HepG2 (cell line): ENCODE data around the gene NEK7. TPM values are rescaled to one million over a fixed set of nuclear protein-coding genes. Genes with fewer than 3 reads are reported as not detected.

Experiments
- ATAC-seq: fragments of 200-7000 bp; cut with Tn5 transposase; 3 replicates; pipeline ENCODE4 v1.9.1; 2020; ENCODE audit warnings: mild to moderate bottlenecking, moderate library complexity
- BruUV-seq: library from RNA; stranded (reverse); fragments of 400-500 nt; replicated peaks from 2 replicates; lab custom pipeline; 2021; lab: Mats Ljungman, UMichigan
- CTCF ChIA-PET: fragments of 300-600 bp; formaldehyde crosslinking; extraction: SDS; loops from one replicate; lab custom pipeline; 2021; ENCODE audit warnings: low total read pairs, inconsistent platforms, low intra/inter-chr PET ratio; lab: Yijun Ruan, JAX
- POLR2A ChIA-PET: fragments of 350-600 bp; sonication (Branson Sonifier 250); formaldehyde crosslinking; loops from one replicate; lab custom pipeline; 2020; ENCODE audit warnings: antibody characterized with exemption, inconsistent platforms; lab: Yijun Ruan, JAX
- DNase-seq: peaks from one replicate; pipeline ENCODE4 v3.0.0-alpha.2; 2015; ENCODE audit warnings: low spot score
- FAIRE-seq: peaks from 3 replicates; lab custom pipeline; 2011; peaks lifted over from hg19 to GRCh38; lab: Jason Lieb, UNC
- H2AFZ ChIP-seq: one replicate; pipeline ENCODE4 v1.6.1; 2011; ENCODE audit warnings: low read length, inconsistent platforms
- H3K27ac ChIP-seq: fragments of 300-600 bp; 3 replicates; pipeline ENCODE4 v1.8.0; 2011; ENCODE audit warnings: mixed run types, mild to moderate bottlenecking, mixed read lengths, low read length, inconsistent platforms; ENCODE audit not compliant: insufficient read depth; ENCODE audit errors: extremely low read length
- H3K27me3 ChIP-seq, 2 experiments: fragments of 200-600 bp in 1 of 2; 2 replicates in 1 of 2; 3 replicates in 1 of 2; pipeline versions ENCODE4 v1.6.0 to v1.8.0; 2011; ENCODE audit warnings: low read length in 2 of 2, mild to moderate bottlenecking in 2 of 2, moderate library complexity in 2 of 2, inconsistent platforms in 1 of 2; ENCODE audit not compliant: insufficient read depth in 2 of 2, control insufficient read depth in 1 of 2
- H3K36me3 ChIP-seq, 2 experiments: fragments of 200-600 bp in 1 of 2; replicated peaks in 1 of 2; 2 replicates in 1 of 2; 3 replicates in 1 of 2; pipeline versions ENCODE4 v1.5.1 to v1.8.0; 2011; ENCODE audit warnings: low read length in 2 of 2, inconsistent platforms in 1 of 2; ENCODE audit not compliant: insufficient read depth in 2 of 2, control insufficient read depth in 1 of 2
- H3K4me1 ChIP-seq: 2 replicates; pipeline ENCODE4 v1.5.1; 2012; ENCODE audit warnings: low read length, inconsistent platforms; ENCODE audit not compliant: insufficient read depth
- H3K4me2 ChIP-seq: 2 replicates; pipeline ENCODE4 v1.6.0; 2011; ENCODE audit warnings: low read depth, low read length, inconsistent platforms
- H3K4me3 ChIP-seq, 3 experiments: fragments of 200-600 bp in 1 of 3; sonication (generic), shearing (Covaris generic) in 1 of 3; replicated peaks in 1 of 3; 2 replicates each; pipeline ENCODE4 v1.5.1; 2011 to 2016; ENCODE audit warnings: low read length in 3 of 3, inconsistent platforms in 2 of 3, low read depth in 2 of 3, mild to moderate bottlenecking in 2 of 3, control low read depth in 1 of 3, mixed read lengths in 1 of 3; ENCODE audit not compliant: insufficient read depth in 1 of 3
- H3K79me2 ChIP-seq: one replicate; pipeline ENCODE4 v1.6.1; 2011; ENCODE audit warnings: low read length, inconsistent platforms; ENCODE audit not compliant: insufficient read depth
- H3K9ac ChIP-seq: 2 replicates; pipeline ENCODE4 v1.6.0; 2011; ENCODE audit warnings: mild to moderate bottlenecking, low read depth, low read length, inconsistent platforms; ENCODE audit not compliant: insufficient read depth
- H3K9me3 ChIP-seq: 2 replicates; pipeline ENCODE4 v1.5.1; 2012; ENCODE audit warnings: mild to moderate bottlenecking, low read length
- H4K20me1 ChIP-seq: 2 replicates; pipeline ENCODE4 v1.6.0; 2011; ENCODE audit warnings: inconsistent platforms, mild to moderate bottlenecking, low read length, moderate library complexity; ENCODE audit not compliant: insufficient read depth
- BRCA1 ChIP-seq: sonication (generic); formaldehyde crosslinking; IDR thresholded peaks from 2 replicates; pipeline ENCODE4 v1.4.0; 2020; ENCODE audit warnings: missing genetic modification reagents
- CCDC6 ChIP-seq: sonication (generic); formaldehyde crosslinking; IDR thresholded peaks from 2 replicates; pipeline ENCODE4 v1.8.1; 2022; ENCODE audit warnings: mild to moderate bottlenecking, missing genetic modification reagents, moderate library complexity
- FOXO1 ChIP-seq: sonication (generic); formaldehyde crosslinking; IDR thresholded peaks from 2 replicates; pipeline ENCODE4 v1.4.0; 2020; ENCODE audit warnings: missing genetic modification reagents
- HMG20A ChIP-seq: IDR thresholded peaks from 2 replicates; pipeline ENCODE4 v1.6.1; 2016; ENCODE audit warnings: borderline replicate concordance
- KDM6A ChIP-seq: IDR thresholded peaks from 2 replicates; pipeline ENCODE4 v1.6.1; 2016; ENCODE audit warnings: low read depth
- NR3C1 ChIP-seq: sonication (generic); formaldehyde crosslinking; IDR thresholded peaks from 2 replicates; pipeline ENCODE4 v1.4.0; 2020; ENCODE audit warnings: missing genetic modification reagents
- POLR2A ChIP-seq, 2 experiments: IDR thresholded peaks; 2 replicates each; pipeline ENCODE4 v1.6.1; 2011; ENCODE audit warnings: low read depth in 2 of 2, low read length in 2 of 2, mild to moderate bottlenecking in 1 of 2, moderate library complexity in 1 of 2; ENCODE audit not compliant: insufficient read depth in 1 of 2
- SMARCC2 ChIP-seq: fragments of 450-650 bp; IDR thresholded peaks from 2 replicates; pipeline ENCODE4 v1.6.1; 2017; ENCODE audit warnings: antibody characterized with exemption, mild to moderate bottlenecking
- YEATS4 ChIP-seq: sonication (generic); formaldehyde crosslinking; IDR thresholded peaks from 2 replicates; pipeline ENCODE4 v1.4.0; 2020; ENCODE audit warnings: missing genetic modification reagents, borderline replicate concordance
- ZNF253 ChIP-seq: sonication (generic); formaldehyde crosslinking; IDR thresholded peaks from 2 replicates; pipeline ENCODE4 v1.8.0; 2022; ENCODE audit warnings: mild to moderate bottlenecking, missing genetic modification reagents, borderline replicate concordance
- ZNF329 ChIP-seq: sonication (generic); formaldehyde crosslinking; IDR thresholded peaks from 2 replicates; pipeline ENCODE4 v1.9.0; 2021; ENCODE audit warnings: low read depth, mild to moderate bottlenecking, missing genetic modification reagents
- ZNF333 ChIP-seq: sonication (generic); formaldehyde crosslinking; IDR thresholded peaks from 2 replicates; pipeline ENCODE4 v1.4.0; 2020; ENCODE audit warnings: mild to moderate bottlenecking, missing genetic modification reagents, borderline replicate concordance
- ZNF678 ChIP-seq: sonication (generic); formaldehyde crosslinking; IDR thresholded peaks from 2 replicates; pipeline ENCODE4 v1.4.0; 2020; ENCODE audit warnings: mild to moderate bottlenecking, missing genetic modification reagents
- ZNF703 ChIP-seq: sonication (generic); formaldehyde crosslinking; IDR thresholded peaks from 2 replicates; pipeline ENCODE4 v1.5.1; 2020; ENCODE audit warnings: missing genetic modification reagents, mild to moderate bottlenecking, moderate library complexity, borderline replicate concordance
- ZNF737 ChIP-seq: sonication (generic); formaldehyde crosslinking; IDR thresholded peaks from 2 replicates; pipeline ENCODE4 v1.5.0; 2020; ENCODE audit warnings: missing genetic modification reagents, mild to moderate bottlenecking, borderline replicate concordance
- WGBS: methylation state at CpG from one replicate; pipeline ENCODE4 v1.1.6; 2017; ENCODE audit warnings: low lambda C conversion rate; 5-methylcytosine and 5-hydroxymethylcytosine counted together
- in situ Hi-C: cut with HindIII; loops from 2 replicates; pipeline ENCODE4 v1.10.0; 2017; ENCODE audit warnings: low pct_unique_long_range_greater_than_20kb; ENCODE audit not compliant: extremely low pct_ligation_motif_present
- intact Hi-C: fragments of 100-400 bp; cut with micrococcal nuclease; formaldehyde crosslinking; loops from one replicate; pipeline ENCODE4 v1.10.0; 2022; ENCODE audit not compliant: unreplicated experiment
- polyA plus RNA-seq, 8 experiments: library from polyadenylated mRNA; depleted of rRNA in 3 of 8; stranded (reverse) in 7 of 8; unstranded in 1 of 8; fragments of >200 nt; fragmentation: Illumina TruSeq in 4 of 8; extraction: Trizol in 4 of 8; gene quantifications; 2 replicates each; pipeline versions ENCODE4 v1.2.1 to v1.2.3, GENCODE V29; 2011 to 2016; ENCODE audit warnings: low read depth in 4 of 8, missing spikeins in 1 of 8, mixed read lengths in 1 of 8; ENCODE audit not compliant: insufficient read depth in 1 of 8
- total RNA-seq, 5 experiments: library from RNA; depleted of rRNA; stranded (reverse); fragments of >200 nt; fragmentation: Illumina TruSeq; extraction: Trizol; gene quantifications; 2 replicates each; pipeline ENCODE4 v1.2.3, GENCODE V29; 2016; ENCODE audit warnings: low read depth in 1 of 5
- TF ChIP-seq, protein P1 (sequence below): sonication (generic); formaldehyde crosslinking; IDR thresholded peaks from 2 replicates; pipeline ENCODE4 v1.5.0; 2020; ENCODE audit warnings: missing genetic modification reagents, mild to moderate bottlenecking, borderline replicate concordance
- TF ChIP-seq, protein P2 (sequence below): sonication (generic); formaldehyde crosslinking; IDR thresholded peaks from 2 replicates; pipeline ENCODE4 v1.5.1; 2020; ENCODE audit warnings: mild to moderate bottlenecking, missing genetic modification reagents, borderline replicate concordance
- TF ChIP-seq, protein P3 (sequence below): IDR thresholded peaks from 2 replicates; pipeline ENCODE4 v1.6.1; 2016

Gene NEK7
- total and polyA plus RNA-seq, 2 of the 13 experiments (the other 11 are each of a cell fraction or from before 2014, with no cell fraction given) = 18.1 to 19.2 TPM

DNA sequence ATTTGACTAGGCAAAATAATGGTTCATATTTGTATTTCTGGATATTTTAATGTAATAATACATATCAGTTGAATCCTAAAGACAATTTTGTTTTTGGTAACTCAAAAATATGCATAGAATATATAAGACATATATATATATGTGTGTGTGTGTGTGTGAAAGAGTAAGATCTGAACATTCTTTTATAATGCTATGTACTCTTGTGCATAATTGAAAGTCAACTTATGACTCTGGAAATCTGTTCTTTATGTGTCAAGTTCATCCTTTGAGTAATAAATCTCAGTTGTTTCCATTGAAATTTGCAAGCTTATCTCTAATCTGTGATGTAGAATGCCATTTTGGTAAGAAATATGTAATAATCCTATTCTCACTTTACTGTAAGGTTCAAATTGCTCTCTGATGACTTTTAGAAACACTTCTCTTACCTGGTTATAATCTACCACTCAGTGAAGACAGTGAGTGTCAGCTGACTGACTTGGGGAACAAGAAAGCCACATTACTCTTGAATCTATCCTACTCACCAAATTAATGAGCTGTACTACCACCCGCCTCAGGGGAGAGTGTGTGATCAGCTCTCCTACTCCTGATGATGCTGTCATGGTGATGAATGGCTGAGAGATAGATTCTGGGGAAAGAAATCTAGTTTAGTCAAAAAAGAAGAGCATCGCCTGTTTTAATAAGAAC, 15.0 kb upstream of the NEK7 start:
- no peaks in the 10 kb centered on the region for H3K36me3 ChIP-seq

GRCh38 chr1:198143797-198144196, 13.0 kb upstream of the NEK7 start:
- no peak for DNase-seq
- H3K4me2 ChIP-seq = no peak overlapping the region
- H3K4me1 ChIP-seq = no peaks in the 10 kb centered on the region
- no peaks in the 10 kb centered on the region for H4K20me1 ChIP-seq
- ChIA-PET CTCF (no interaction called here), POLR2A (no interaction called here)
- no peak overlapping the region for H3K27ac ChIP-seq
- no peaks in the 10 kb centered on the region for H3K27me3 ChIP-seq
- intact Hi-C loops = no loop called here
- no peaks in the 10 kb centered on the region for H3K9me3 ChIP-seq
- FAIRE-seq = no peak
- WGBS = 4% methylated on average over 3 of the region's 3 CpGs
- no peak overlapping the region for H2AFZ ChIP-seq
- H3K4me3 ChIP-seq = no peak overlapping the region
- H3K79me2 ChIP-seq = no peaks in the 10 kb centered on the region
- no peak for ATAC-seq
- no TSS peak for BruUV-seq
- H3K36me3 ChIP-seq = no peaks in the 10 kb centered on the region
- H3K9ac ChIP-seq = no peak overlapping the region
- in situ Hi-C loops = no loop called here
- no peak for TF ChIP-seq ZNF678 (CRISPR knock-in tag)
- no peak for TF ChIP-seq ZNF329 (CRISPR knock-in tag)
- TF ChIP-seq, protein P1, sequence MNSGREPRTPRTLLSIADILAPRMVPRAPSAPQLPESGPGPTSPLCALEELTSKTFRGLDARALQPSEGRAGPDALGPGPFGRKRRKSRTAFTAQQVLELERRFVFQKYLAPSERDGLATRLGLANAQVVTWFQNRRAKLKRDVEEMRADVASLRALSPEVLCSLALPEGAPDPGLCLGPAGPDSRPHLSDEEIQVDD (CRISPR knock-in tag) = no peak
- TF ChIP-seq FOXO1 (CRISPR knock-in tag) = no peak
- no peak for TF ChIP-seq ZNF333 (CRISPR knock-in tag)
- TF ChIP-seq YEATS4 (CRISPR knock-in tag) = no peak
- TF ChIP-seq, protein P2, sequence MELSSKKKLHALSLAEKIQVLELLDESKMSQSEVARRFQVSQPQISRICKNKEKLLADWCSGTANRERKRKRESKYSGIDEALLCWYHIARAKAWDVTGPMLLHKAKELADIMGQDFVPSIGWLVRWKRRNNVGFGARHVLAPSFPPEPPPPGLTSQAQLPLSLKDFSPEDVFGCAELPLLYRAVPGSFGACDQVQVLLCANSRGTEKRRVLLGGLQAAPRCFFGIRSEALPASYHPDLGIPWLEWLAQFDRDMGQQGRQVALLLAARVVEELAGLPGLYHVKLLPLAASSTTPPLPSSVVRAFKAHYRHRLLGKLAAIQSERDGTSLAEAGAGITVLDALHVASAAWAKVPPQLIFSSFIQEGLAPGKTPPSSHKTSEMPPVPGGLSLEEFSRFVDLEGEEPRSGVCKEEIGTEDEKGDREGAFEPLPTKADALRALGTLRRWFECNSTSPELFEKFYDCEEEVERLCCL (CRISPR knock-in tag) = no peak
- no peak for TF ChIP-seq BRCA1 (CRISPR knock-in tag)
- no peak for TF ChIP-seq KDM6A (CRISPR knock-in tag)
- no peak for TF ChIP-seq NR3C1 (CRISPR knock-in tag)
- no peak for TF ChIP-seq ZNF703
- TF ChIP-seq CCDC6 (CRISPR knock-in tag) = no peak

More for the DNA sequence above, 15.0 kb upstream of the NEK7 start:
- Histone ChIP-seq H3K4me2 (no peak overlapping the region), H3K4me1 (no peaks in the 10 kb centered on the region), H3K27ac (no peak overlapping the region), H3K27me3 (no peaks in the 10 kb centered on the region), H3K9me3 (no peaks in the 10 kb centered on the region), H3K4me3 (no peak overlapping the region), H2AFZ (no peak overlapping the region), H3K9ac (no peak overlapping the region), H4K20me1 (no peaks in the 10 kb centered on the region), H3K79me2 (no peaks in the 10 kb centered on the region)
- FAIRE-seq = no peak
- intact Hi-C loops = no loop called here
- 52% methylated on average over 2 of the region's 2 CpGs for WGBS
- BruUV-seq = no TSS peak
- ChIA-PET CTCF (no interaction called here), POLR2A (no interaction called here)
- DNase-seq = no peak
- in situ Hi-C loops = no loop called here
- ATAC-seq = no peak
- TF ChIP-seq SMARCC2 = no peak
- TF ChIP-seq POLR2A (IDR thresholded peaks at IDR 0.05; ENCODE audit: insufficient read depth in 1 of 2, low read depth in 2 of 2, low read length in 2 of 2) = no peak
- TF ChIP-seq HMG20A (CRISPR knock-in tag) = no peak
- TF ChIP-seq, protein P3, sequence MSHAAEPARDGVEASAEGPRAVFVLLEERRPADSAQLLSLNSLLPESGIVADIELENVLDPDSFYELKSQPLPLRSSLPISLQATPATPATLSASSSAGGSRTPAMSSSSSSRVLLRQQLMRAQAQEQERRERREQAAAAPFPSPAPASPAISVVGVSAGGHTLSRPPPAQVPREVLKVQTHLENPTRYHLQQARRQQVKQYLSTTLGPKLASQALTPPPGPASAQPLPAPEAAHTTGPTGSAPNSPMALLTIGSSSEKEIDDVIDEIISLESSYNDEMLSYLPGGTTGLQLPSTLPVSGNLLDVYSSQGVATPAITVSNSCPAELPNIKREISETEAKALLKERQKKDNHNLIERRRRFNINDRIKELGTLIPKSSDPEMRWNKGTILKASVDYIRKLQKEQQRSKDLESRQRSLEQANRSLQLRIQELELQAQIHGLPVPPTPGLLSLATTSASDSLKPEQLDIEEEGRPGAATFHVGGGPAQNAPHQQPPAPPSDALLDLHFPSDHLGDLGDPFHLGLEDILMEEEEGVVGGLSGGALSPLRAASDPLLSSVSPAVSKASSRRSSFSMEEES (CRISPR knock-in tag) = no peak
- no peak for TF ChIP-seq ZNF737 (CRISPR knock-in tag)
- no peak for TF ChIP-seq ZNF253 (CRISPR knock-in tag)
